AG09309 (cell line): ENCODE measurements around the gene CDC42EP5.

Experiments
- DNase-seq: peaks from one replicate; pipeline ENCODE4 v3.0.0-alpha.2; 2010; ENCODE audit warnings: low read depth
- H3K4me3 ChIP-seq: 2 replicates; pipeline ENCODE4 v1.5.1; 2011; ENCODE audit warnings: mild to moderate bottlenecking, low read depth, low read length, moderate library complexity; ENCODE audit not compliant: control insufficient read depth
- CTCF ChIP-seq: IDR thresholded peaks from 2 replicates; pipeline ENCODE4 v1.5.1; 2011; ENCODE audit warnings: mild to moderate bottlenecking, low read depth, low read length, inconsistent platforms; ENCODE audit not compliant: insufficient read depth, control insufficient read depth; ENCODE audit errors: missing control alignments

The CDC42EP5 gene

GRCh38 chr19:54422136-54422535 is 51.0 kb downstream of the CDC42EP5 start:
- DNase-seq, result no peak
- no peak overlapping the region for H3K4me3 ChIP-seq
- no peak for TF ChIP-seq CTCF

DNA sequence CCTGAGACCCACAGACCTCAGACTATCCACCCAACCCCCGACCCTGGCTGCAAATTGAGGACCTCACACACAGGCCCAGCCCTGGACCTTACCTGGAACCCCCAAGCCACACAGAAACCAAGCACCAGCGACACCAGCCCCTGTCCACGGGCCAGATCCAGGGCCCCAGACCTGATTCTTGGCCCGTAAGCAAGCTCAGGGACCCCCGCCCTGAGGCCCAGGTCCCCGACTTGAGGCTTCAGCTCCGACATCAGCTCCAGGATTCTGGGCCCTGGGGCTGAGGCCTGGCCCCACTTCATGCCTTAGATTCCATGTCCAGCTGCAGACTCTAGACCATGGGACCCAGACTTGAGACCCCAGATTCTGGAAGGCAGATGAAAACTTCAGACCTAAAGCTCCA is 51.6 kb downstream of the CDC42EP5 start:
- no peak overlapping the region for H3K4me3 ChIP-seq

GRCh38 chr19:54421169-54421516 is 52.0 kb downstream of the CDC42EP5 start:
- TF ChIP-seq CTCF, result no peak
- DNase-seq, result no peak
- no peak overlapping the region for H3K4me3 ChIP-seq

More for the DNA sequence above, 51.6 kb downstream of the CDC42EP5 start:
- TF ChIP-seq CTCF, result no peak
- no peak for DNase-seq

GRCh38 chr19:54420383-54421168 is 52.5 kb downstream of the CDC42EP5 start:
- TF ChIP-seq CTCF, result no peak
- H3K4me3 ChIP-seq, result no peak overlapping the region
- no peak for DNase-seq

DNA sequence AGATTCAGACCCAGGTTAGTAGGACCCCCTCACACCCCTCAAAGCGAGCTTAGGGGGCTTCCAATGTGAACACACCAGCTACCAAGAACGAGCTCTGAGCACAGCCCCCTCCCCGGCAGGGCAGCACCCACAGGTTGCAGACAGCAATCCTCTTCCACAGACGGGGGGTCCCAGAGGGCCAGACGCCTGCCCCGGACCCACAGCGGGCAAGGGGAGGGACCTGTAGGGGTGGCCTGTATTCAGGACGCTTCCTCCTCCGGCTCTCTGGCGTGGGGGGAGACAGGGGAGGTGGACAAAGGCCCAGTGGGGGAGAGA is 53.1 kb downstream of the CDC42EP5 start:
- no peak for TF ChIP-seq CTCF
- H3K4me3 ChIP-seq, result no peak overlapping the region

DNA sequence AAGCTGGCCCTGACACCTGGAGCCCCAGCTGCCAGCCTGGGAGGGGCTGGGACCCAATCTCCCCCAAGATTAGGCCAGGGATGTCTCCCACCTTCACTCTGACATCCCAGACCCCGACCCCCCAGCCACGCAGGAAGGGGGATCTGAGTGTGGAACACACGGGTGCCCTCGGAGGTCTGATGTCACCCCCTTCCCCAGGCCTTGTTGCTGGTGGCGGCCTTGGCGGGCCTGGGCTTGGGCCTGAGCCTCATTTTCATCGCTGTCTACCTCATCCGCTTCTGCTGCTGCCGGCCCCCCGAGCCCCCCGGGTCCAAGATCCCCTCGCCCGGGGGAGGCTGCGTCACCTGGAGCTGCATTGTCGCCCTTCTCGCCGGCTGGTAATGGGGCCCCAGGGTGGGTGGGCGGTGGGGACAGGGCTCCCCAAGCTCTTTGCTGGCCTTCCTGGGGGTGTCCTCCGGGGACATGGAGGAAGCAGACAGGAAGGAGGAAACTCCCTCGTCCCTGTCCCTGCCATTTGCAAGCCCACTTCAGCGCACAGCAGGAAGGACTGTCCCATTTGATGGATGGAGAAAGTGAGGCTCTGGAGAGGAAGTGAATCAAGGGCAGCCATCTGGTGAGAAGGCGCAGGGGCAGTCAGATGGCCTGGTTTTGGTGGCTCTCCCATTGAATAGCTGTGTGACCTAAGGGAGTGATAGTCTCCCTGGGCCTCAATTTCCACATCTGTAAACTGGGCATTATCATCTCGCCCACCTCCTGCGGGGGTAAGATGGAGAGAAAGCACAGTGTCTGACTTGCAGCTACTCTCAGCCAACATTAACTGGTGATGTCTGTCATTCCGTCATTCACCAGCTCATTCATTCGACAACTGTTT is 53.9 kb downstream of the CDC42EP5 start:
- no peak for DNase-seq
- no peak for TF ChIP-seq CTCF
- H3K4me3 ChIP-seq, result no peak overlapping the region

More for the DNA sequence above, 53.1 kb downstream of the CDC42EP5 start:
- DNase-seq, result no peak
